H1 (cell line): ENCODE data around the gene KCNQ2. TPM values are rescaled to one million over a fixed set of nuclear protein-coding genes. Genes with fewer than 3 reads are reported as not detected.

Experiments
- HDAC2 ChIP-seq, 2 experiments: fragments of 300-600 bp in 1 of 2; sonication (generic) in 1 of 2; IDR thresholded peaks; 2 replicates each; pipeline ENCODE4 v1.6.1; 2011 to 2012; ENCODE audit warnings: low read depth in 2 of 2, low read length in 2 of 2, mild to moderate bottlenecking in 2 of 2, moderate library complexity in 2 of 2, borderline replicate concordance in 1 of 2, inconsistent platforms in 1 of 2
- TCF12 ChIP-seq: IDR thresholded peaks from 2 replicates; pipeline ENCODE4 v1.6.1; 2011; ENCODE audit warnings: low read depth, mild to moderate bottlenecking, low read length
- polyA plus RNA-seq, 7 experiments: library from polyadenylated mRNA; depleted of rRNA in 3 of 7; stranded (reverse) in 5 of 7; unstranded in 2 of 7; fragments of >200 nt in 5 of 7; fragments of 200-250 nt in 2 of 7; gene quantifications; 1 replicate in 5 of 7; 2 replicates in 1 of 7; 4 replicates in 1 of 7; pipeline versions ENCODE4 v1.2.1 to v1.2.3, GENCODE V29; 2011 to 2013; ENCODE audit warnings: missing spikeins in 2 of 7, mixed read lengths in 2 of 7
- total RNA-seq: library from RNA; stranded (reverse); fragmentation: NEBNext Ultra II Directional; extraction: Animal tissue kit (Norgen Biotek cat#: 25700); gene quantifications from 2 replicates; pipeline ENCODE4 v1.2.1, GENCODE V29; 2021
- TF ChIP-seq, protein P1 (sequence below): IDR thresholded peaks from 2 replicates; pipeline ENCODE4 v1.6.1; 2012; ENCODE audit warnings: low read length, inconsistent platforms

Gene KCNQ2
- total and polyA plus RNA-seq, 2 of the 8 experiments (the other 6 are each of a cell fraction or from before 2014, with no cell fraction given), result 82.6 to 243 TPM

- TF ChIP-seq HDAC2 (IDR thresholded peaks at IDR 0.05; ENCODE audit: borderline replicate concordance in 1 of 2, low read depth in 2 of 2, low read length in 2 of 2), result no peak
- TF ChIP-seq TCF12, result no peak
- TF ChIP-seq, protein P1, sequence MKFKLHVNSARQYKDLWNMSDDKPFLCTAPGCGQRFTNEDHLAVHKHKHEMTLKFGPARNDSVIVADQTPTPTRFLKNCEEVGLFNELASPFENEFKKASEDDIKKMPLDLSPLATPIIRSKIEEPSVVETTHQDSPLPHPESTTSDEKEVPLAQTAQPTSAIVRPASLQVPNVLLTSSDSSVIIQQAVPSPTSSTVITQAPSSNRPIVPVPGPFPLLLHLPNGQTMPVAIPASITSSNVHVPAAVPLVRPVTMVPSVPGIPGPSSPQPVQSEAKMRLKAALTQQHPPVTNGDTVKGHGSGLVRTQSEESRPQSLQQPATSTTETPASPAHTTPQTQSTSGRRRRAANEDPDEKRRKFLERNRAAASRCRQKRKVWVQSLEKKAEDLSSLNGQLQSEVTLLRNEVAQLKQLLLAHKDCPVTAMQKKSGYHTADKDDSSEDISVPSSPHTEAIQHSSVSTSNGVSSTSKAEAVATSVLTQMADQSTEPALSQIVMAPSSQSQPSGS, result no peak
Measured at GRCh38 chr20:63375438-63375837, 97.0 kb downstream of the KCNQ2 start (continued).
